Mesenchymal stem cell (in vitro differentiated cells and primary cell): Measurements from ENCODE around the gene CDH3.

Experiments used
- DNase-seq: peaks from one replicate; pipeline ENCODE4 v3.0.0-alpha.2; 2013
- H2AFZ ChIP-seq: one replicate; pipeline ENCODE4 v1.6.1; 2013; ENCODE audit warnings: low read depth, mild to moderate bottlenecking, control low read depth, inconsistent platforms, low read length, moderate library complexity
- H2AK5ac ChIP-seq: 2 replicates; pipeline ENCODE4 v1.6.1; 2013; ENCODE audit warnings: low read length, moderate library complexity, mild to moderate bottlenecking, inconsistent platforms; ENCODE audit not compliant: severe bottlenecking
- H2BK120ac ChIP-seq: one replicate; pipeline ENCODE4 v1.6.1; 2013; ENCODE audit warnings: low read depth, mild to moderate bottlenecking, inconsistent platforms, low read length, moderate library complexity
- H2BK12ac ChIP-seq, 2 experiments: one replicate each; pipeline ENCODE4 v1.6.1; 2013; ENCODE audit warnings: inconsistent platforms in 2 of 2, low read length in 2 of 2, mild to moderate bottlenecking in 2 of 2, moderate library complexity in 2 of 2, control low read depth in 1 of 2
- H2BK15ac ChIP-seq: one replicate; pipeline ENCODE4 v1.6.1; 2013; ENCODE audit warnings: mild to moderate bottlenecking, low read depth, inconsistent platforms; ENCODE audit not compliant: poor library complexity, severe bottlenecking
- H2BK5ac ChIP-seq: 2 replicates; pipeline ENCODE4 v1.6.1; 2013; ENCODE audit warnings: low read depth, mild to moderate bottlenecking, low read length, control low read depth, inconsistent platforms; ENCODE audit not compliant: poor library complexity, severe bottlenecking
- H3K14ac ChIP-seq, 2 experiments: one replicate each; pipeline ENCODE4 v1.6.1; 2013; ENCODE audit warnings: inconsistent platforms in 2 of 2, low read length in 2 of 2, control low read depth in 1 of 2, mild to moderate bottlenecking in 1 of 2, moderate library complexity in 1 of 2
- H3K18ac ChIP-seq, 2 experiments: one replicate each; pipeline ENCODE4 v1.6.1; 2013; ENCODE audit warnings: inconsistent platforms in 2 of 2, low read length in 2 of 2, control low read depth in 1 of 2, low read depth in 1 of 2, mild to moderate bottlenecking in 1 of 2
- H3K23ac ChIP-seq, 2 experiments: one replicate each; pipeline ENCODE4 v1.6.1; 2013; ENCODE audit warnings: inconsistent platforms in 2 of 2, low read length in 2 of 2, mild to moderate bottlenecking in 2 of 2, moderate library complexity in 2 of 2, control low read depth in 1 of 2
- H3K27ac ChIP-seq: 2 replicates; pipeline ENCODE4 v1.5.1; 2013; ENCODE audit warnings: mild to moderate bottlenecking, moderate library complexity, low read length, control low read depth, inconsistent platforms; ENCODE audit not compliant: poor library complexity, severe bottlenecking
- H3K27me3 ChIP-seq, 2 experiments: 2 replicates each; pipeline versions ENCODE4 v1.6.1 to v1.7.0; 2013; ENCODE audit warnings: low read length in 2 of 2, mild to moderate bottlenecking in 2 of 2, moderate library complexity in 2 of 2, control low read depth in 1 of 2, inconsistent platforms in 1 of 2; ENCODE audit not compliant: control insufficient read depth in 1 of 2, insufficient read depth in 1 of 2
- H3K36me3 ChIP-seq, 2 experiments: 2 replicates each; pipeline versions ENCODE4 v1.6.1 to v1.7.0; 2013; ENCODE audit warnings: low read length in 2 of 2, control low read depth in 1 of 2, inconsistent platforms in 1 of 2, low read depth in 1 of 2, mild to moderate bottlenecking in 1 of 2; ENCODE audit not compliant: insufficient read depth in 2 of 2, control insufficient read depth in 1 of 2
- H3K4ac ChIP-seq, 2 experiments: one replicate each; pipeline ENCODE4 v1.6.1; 2013; ENCODE audit warnings: inconsistent platforms in 2 of 2, low read length in 2 of 2, mild to moderate bottlenecking in 2 of 2, moderate library complexity in 2 of 2, control low read depth in 1 of 2, low read depth in 1 of 2
- H3K4me1 ChIP-seq: 2 replicates; pipeline ENCODE4 v1.6.1; 2013; ENCODE audit warnings: low read depth, low read length, control low read depth; ENCODE audit not compliant: control insufficient read depth, insufficient read depth
- H3K4me2 ChIP-seq: 2 replicates; pipeline ENCODE4 v1.6.1; 2013; ENCODE audit warnings: low read length, mild to moderate bottlenecking, inconsistent platforms; ENCODE audit not compliant: poor library complexity, severe bottlenecking
- H3K4me3 ChIP-seq, 2 experiments: 2 replicates each; pipeline versions ENCODE4 v1.5.1 to v1.7.0; 2013; ENCODE audit warnings: low read length in 2 of 2, mild to moderate bottlenecking in 2 of 2, control low read depth in 1 of 2, low read depth in 1 of 2; ENCODE audit not compliant: insufficient read depth in 1 of 2
- H3K79me1 ChIP-seq: replicated peaks from 2 replicates; pipeline ENCODE4 v1.6.1; 2013; ENCODE audit warnings: mild to moderate bottlenecking, control low read depth, low read length, inconsistent platforms; ENCODE audit not compliant: poor library complexity, severe bottlenecking
- H3K9ac ChIP-seq: 2 replicates; pipeline ENCODE4 v1.7.0; 2013; ENCODE audit warnings: mild to moderate bottlenecking, low read length, moderate library complexity
- H3K9me3 ChIP-seq: 2 replicates; pipeline ENCODE4 v1.7.0; 2013; ENCODE audit warnings: mild to moderate bottlenecking, low read length; ENCODE audit not compliant: control insufficient read depth
- H4K8ac ChIP-seq: one replicate; pipeline ENCODE4 v1.6.1; 2013; ENCODE audit warnings: inconsistent platforms, mild to moderate bottlenecking, low read length, moderate library complexity
- H4K91ac ChIP-seq: one replicate; pipeline ENCODE4 v1.6.1; 2013; ENCODE audit warnings: mild to moderate bottlenecking, low read length, inconsistent platforms
- WGBS: methylation state at CpG from one replicate; pipeline ENCODE4 v1.1.7; 2013; ENCODE audit warnings: mixed read lengths; 5-methylcytosine and 5-hydroxymethylcytosine counted together

CDH3 gene

DNA sequence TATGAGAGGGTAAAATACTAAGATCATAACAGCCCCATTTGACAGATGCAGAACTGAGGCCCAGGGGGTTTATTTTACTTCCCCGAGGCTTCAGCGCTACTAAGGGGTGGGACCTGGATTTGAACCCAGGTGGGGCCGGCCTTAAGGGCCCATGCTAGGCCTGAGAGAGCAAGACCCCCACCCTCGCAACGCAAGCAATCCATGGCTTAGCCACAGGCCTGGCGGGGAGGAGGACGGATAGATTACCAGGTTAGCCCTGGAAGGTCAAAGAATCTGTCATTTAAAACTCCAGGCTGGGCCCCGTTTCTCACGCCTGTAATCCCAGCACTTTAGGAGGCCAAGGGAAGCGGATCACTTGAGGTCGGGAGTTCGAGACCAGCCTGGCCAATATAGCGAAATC is 1.9 kb upstream of the CDH3 start:
- Histone ChIP-seq H3K9me3 (no peaks in the 10 kb centered on the region), H3K27me3 (peaks cover 55 to 69% of the 10 kb centered on the region in 2 experiments), H3K4me2 (no peak overlapping the region), H3K4me1 (peaks cover 30% of the 10 kb centered on the region), H2AK5ac (no peak overlapping the region), H3K4me3 (no peak overlapping the region), H3K9ac (no peak overlapping the region), H4K91ac (no peak overlapping the region), H2BK5ac (no peak overlapping the region), H4K8ac (no peak overlapping the region), H2BK15ac (no peak overlapping the region), H3K23ac (no peak overlapping the region), H3K36me3 (no peaks in the 10 kb centered on the region), H2BK12ac (no peak overlapping the region), H2BK120ac (no peak overlapping the region), H3K14ac (no peak overlapping the region), H3K4ac (no peak overlapping the region), H3K18ac (no peak overlapping the region), H2AFZ (no peak overlapping the region), H3K79me1 (no peaks in the 10 kb centered on the region), H3K27ac (no peak overlapping the region)
- WGBS, result 92% methylated on average over 13 of the region's 13 CpGs
- DNase-seq, result no peak

DNA sequence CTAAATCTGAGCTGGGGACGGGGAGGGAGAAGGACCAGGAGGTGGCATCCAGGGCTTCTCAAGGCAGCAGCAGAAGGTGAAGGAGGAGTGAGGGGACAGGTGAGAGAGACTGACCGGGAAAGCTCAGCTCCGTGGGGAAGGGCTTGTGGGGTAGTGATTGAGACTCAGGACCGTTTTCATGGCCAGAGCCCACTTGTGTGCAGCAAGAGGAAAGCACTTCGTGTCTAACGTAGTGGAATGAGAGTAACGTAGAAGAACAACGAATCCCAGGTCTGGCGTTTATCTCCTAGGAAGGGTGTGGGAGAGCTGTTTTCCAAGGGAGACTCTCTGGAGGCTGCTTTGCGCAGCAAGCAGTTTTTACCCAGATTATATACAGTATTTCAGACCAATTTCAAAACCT is 1.3 kb upstream of the CDH3 start:
- Histone ChIP-seq H3K79me1 (no peaks in the 10 kb centered on the region), H3K27me3 (peaks cover 61 to 75% of the 10 kb centered on the region in 2 experiments), H3K18ac (no peak overlapping the region), H3K4ac (no peak overlapping the region), H3K4me1 (peaks cover 30% of the 10 kb centered on the region), H2BK5ac (no peak overlapping the region), H2AFZ (no peak overlapping the region), H3K4me2 (no peak overlapping the region), H3K9ac (no peak overlapping the region), H2AK5ac (no peak overlapping the region), H3K27ac (no peak overlapping the region), H2BK12ac (no peak overlapping the region), H3K36me3 (no peaks in the 10 kb centered on the region), H2BK120ac (no peak overlapping the region), H4K91ac (no peak overlapping the region), H2BK15ac (no peak overlapping the region), H3K23ac (no peak overlapping the region), H4K8ac (no peak overlapping the region), H3K4me3 (no peak overlapping the region), H3K14ac (no peak overlapping the region), H3K9me3 (no peaks in the 10 kb centered on the region)
- no peak for DNase-seq
- WGBS, result 46% methylated on average over 6 of the region's 10 CpGs

DNA sequence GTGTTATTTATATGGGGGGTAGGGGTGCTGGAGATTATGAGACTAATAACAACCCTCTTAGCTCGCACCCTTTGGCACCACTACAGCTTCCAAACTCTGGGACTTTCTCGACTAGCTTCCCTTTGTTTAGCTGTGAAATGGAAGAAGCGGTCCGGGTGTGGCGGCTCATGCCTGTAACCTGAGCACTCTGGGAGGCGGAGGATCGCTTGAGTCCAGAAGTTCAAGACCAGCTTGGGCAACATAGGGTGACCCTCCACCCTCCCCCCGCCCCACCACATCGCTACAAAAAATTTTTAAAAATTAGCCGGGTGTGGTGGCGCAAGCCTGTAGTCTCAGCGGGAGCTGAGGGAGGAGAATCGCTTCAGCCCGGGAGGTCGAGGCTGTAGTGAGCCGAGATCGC is 814 bp upstream of the CDH3 start:
- peak overlapping the region; percentile 82 for H3K4me2 ChIP-seq
- H2BK15ac ChIP-seq, result no peak overlapping the region
- H2BK120ac ChIP-seq, result no peak overlapping the region
- peaks cover 66 to 79% of the 10 kb centered on the region in 2 experiments for H3K27me3 ChIP-seq
- H3K79me1 ChIP-seq, result no peaks in the 10 kb centered on the region
- H2AK5ac ChIP-seq, result no peak overlapping the region
- H3K4me3 ChIP-seq, result no peak overlapping the region
- H3K23ac ChIP-seq, result no peak overlapping the region
- H3K36me3 ChIP-seq, result no peaks in the 10 kb centered on the region
- no peak overlapping the region for H2BK5ac ChIP-seq
- H3K9me3 ChIP-seq, result no peaks in the 10 kb centered on the region
- no peak overlapping the region for H4K8ac ChIP-seq
- no peak overlapping the region for H2BK12ac ChIP-seq
- DNase-seq, result no peak
- H2AFZ ChIP-seq, result no peak overlapping the region
- H3K4ac ChIP-seq, result no peak overlapping the region
- no peak overlapping the region for H3K27ac ChIP-seq
- H3K18ac ChIP-seq, result no peak overlapping the region
- H3K14ac ChIP-seq, result no peak overlapping the region
- no peak overlapping the region for H4K91ac ChIP-seq
- no peak overlapping the region for H3K9ac ChIP-seq
- H3K4me1 ChIP-seq, result peaks cover 30% of the 10 kb centered on the region
- 20% methylated on average over 15 of the region's 17 CpGs for WGBS

DNA sequence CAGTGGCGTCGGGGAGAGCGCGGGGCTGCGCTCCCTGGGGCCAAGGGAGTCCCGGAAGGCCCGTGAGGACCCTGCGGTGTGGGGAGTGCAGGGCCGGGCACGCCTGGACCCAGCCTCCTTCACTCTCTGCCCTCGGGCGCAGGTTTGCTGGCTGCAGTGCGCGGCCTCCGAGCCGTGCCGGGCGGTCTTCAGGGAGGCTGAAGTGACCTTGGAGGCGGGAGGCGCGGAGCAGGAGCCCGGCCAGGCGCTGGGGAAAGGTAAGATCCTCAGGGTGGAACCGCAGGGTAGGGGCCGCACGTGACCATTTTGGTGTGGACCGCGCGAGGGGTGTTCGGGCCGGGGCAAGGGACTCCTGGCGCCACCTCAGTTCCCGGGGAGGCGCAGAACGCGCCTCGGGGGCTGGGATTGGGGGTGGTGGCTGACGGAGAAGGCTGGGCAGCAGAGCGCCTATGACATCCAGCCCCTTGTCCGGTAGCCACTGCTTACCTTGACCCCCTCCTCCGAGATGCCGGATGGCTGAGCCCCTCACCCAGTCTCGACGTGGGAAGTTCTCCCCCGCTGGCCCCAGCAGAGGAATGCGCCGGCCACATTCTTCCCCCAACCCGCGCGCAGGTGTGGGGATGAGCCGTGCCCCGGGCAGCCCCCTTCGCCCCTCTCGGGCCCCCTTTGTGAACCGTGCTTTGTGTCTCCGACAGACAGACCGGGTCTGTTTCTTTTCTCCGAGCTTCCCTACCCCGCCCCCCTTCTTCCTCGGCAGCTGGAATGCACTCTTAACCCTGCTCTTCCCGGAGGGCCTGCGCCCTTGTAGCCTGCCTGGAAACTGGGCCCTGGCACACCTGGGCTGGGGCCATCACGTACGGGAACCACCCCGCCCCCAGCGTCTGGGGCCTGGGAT is 631 bp downstream of the CDH3 start:
- Histone ChIP-seq H4K8ac (no peak overlapping the region), H2BK12ac (no peak overlapping the region), H3K4me1 (peaks cover 30% of the 10 kb centered on the region), H4K91ac (peak overlapping the region; percentile 20), H3K27ac (no peak overlapping the region), H3K27me3 (peaks cover 74 to 82% of the 10 kb centered on the region in 2 experiments), H3K18ac (no peak overlapping the region), H3K23ac (peak overlapping the region in 1 of 2 experiments; percentile 45), H3K36me3 (no peaks in the 10 kb centered on the region), H3K14ac (peak overlapping the region in 1 of 2 experiments; percentile 7), H3K79me1 (no peaks in the 10 kb centered on the region), H2BK5ac (no peak overlapping the region), H2BK120ac (no peak overlapping the region), H3K9ac (no peak overlapping the region), H3K4me2 (peak overlapping the region; percentile 82), H3K9me3 (no peaks in the 10 kb centered on the region), H3K4ac (peak overlapping the region in 1 of 2 experiments; percentile 58), H2AK5ac (no peak overlapping the region), H2BK15ac (peak overlapping the region; percentile 46), H3K4me3 (peak overlapping the region in 1 of 2 experiments; percentile 35), H2AFZ (no peak overlapping the region)
- no peak for DNase-seq
- 1% methylated on average over 50 of the region's 66 CpGs for WGBS
